Measurements from ENCODE around the gene NAT8L. TPM values are rescaled to one million over a fixed set of nuclear protein-coding genes. Genes with fewer than 3 reads are reported as not detected.
"Not testable (repeated sequence)": the region's sequence is repeated elsewhere in the genome, so short reads cannot be mapped to it uniquely, and the experiment has no call there.

The NAT8L gene, protein sequence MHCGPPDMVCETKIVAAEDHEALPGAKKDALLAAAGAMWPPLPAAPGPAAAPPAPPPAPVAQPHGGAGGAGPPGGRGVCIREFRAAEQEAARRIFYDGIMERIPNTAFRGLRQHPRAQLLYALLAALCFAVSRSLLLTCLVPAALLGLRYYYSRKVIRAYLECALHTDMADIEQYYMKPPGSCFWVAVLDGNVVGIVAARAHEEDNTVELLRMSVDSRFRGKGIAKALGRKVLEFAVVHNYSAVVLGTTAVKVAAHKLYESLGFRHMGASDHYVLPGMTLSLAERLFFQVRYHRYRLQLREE
- 4.8 and 5.5 TPM in 2 replicates for total RNA-seq (2014; rRNA removed; shearing (Covaris generic))

DNA sequence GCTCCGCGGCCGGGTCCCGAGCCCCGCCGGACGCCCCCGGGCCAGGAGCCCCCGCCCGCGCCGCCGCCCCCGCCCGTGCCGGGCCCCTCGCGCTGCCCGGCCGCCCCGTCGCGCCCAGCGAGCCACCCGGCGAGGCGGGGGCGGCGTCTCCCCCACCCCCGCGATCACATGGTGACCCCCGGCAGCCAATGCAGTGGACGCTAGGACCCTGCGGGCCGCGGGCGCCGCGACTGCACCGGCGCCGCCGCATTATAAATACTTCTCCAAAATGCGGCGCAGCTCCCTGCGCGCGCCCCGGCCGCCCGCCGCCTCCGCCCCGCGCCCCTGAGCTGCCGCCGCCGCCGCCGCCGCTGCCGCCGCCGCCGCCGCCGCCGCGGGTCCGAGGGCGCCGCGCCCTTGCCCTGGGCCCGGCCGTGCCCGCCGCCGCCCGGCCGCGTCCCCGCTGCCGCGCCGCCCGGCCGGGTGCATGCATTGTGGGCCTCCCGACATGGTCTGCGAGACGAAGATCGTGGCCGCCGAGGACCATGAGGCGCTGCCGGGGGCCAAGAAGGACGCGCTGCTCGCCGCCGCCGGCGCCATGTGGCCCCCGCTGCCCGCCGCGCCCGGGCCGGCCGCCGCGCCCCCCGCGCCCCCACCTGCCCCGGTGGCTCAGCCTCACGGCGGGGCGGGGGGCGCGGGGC is at the start of gene NAT8L:
Gene NAT8L, plus strand, starts transcription at position 282 of the 680 bp plus-strand sequence. Its CDS starts 185 bp downstream, at position 467.
- DNase-seq (ENCODE audit: low spot score), result peak; percentile 15

DNA sequence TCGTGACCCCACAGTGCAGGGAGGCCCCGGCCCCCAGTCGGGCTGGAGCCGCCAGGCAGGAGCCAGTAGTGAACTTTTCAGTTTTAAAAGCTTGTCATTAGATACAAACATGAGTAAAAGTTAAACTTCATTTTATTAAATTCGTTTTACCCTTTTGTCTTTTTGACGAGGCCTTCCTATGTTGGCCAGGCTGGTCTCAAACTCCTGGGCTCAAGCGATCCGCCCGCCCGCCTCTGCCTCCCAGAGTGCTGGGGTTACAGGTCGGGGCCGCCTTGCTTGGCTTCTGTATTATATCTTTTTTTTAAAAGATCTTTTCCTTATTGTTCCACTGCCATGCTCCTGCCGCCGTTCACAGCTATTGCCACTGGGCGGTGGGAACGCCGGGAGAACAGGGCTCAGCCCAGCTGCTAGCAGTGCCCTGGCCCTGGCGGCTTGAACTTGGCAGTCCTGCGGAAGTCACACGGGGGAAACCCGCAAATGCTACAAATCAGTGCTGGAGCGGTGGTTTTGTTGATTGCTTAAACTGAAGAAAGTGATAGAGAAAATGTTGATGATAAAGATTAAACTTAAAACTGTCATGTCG is 49.4 kb upstream of the NAT8L start:
- peak; percentile 36 for DNase-seq (ENCODE audit: low spot score)

DNA sequence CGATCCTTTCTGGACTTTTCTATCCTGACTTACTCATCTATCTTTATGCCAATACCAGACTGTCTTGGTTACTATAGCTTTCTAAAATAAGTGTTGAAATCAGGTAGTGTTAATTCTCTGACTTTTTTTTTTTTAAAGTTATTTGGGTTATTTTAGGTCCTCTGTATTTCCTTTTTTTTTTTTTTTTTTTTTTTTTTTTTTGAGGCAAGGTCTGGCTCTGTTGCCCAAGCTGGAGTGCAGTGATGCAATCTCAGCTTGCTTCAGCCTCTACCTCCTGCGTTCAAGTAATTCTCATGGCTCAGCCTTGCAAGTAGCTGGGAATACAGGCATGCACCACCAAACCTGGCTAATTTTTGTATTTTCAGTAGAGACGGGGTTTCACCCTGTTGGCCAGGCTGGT is 47.5 kb upstream of the NAT8L start:
- DNase-seq (ENCODE audit: low spot score), result no peak

DNA sequence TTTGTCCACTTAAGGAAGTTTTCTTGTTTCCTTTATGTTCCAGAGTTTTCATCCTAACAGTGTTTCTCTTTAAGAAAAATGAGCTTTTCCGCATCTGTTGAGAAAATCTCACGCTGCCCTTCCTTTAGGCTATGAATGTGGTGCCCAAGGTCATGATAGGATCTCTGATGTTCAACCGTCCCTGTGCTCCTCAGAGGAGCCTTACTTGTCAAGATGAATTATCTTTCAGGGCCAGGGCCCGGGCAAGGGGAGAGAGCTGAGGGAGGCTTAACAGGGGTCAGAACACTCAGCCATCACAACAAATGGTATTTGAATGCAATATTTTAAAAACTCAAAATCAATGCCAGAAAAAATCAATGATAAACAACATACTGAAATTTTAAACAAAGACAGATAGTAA is 44.1 kb upstream of the NAT8L start:
- no peak for DNase-seq (ENCODE audit: low spot score)

DNA sequence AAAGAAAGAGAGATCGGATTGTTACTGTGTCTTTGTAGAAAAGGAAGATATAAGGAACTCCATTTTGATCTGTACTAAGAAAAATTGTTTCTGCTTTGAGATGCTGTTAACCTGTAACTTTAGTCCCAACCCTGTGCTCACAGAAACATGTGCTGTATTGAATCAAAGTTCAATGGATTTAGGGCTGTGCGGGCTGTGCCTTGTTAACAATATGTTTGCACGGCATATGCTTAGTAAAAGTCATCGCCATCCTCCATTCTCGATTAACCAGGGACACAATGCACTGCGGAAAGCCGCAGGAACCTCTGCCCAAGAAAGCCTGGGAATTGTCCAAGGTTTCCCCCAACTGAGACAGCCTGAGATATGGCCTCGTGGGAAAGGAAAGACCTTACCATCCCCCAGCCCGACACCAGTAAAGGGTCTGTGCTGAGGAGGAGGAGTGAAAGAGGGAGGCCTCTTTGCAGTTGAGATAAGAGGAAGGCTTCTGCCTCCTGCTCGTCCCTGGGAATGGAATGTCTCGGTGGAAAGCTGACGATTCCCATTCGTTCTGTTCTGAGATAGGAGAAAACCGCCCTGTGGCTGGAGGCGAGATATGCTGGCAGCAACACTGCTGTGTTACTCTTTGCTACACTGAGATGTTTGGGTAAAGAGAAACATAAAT is 37.6 kb upstream of the NAT8L start:
- not testable (repeated sequence) for DNase-seq (ENCODE audit: low spot score)

DNA sequence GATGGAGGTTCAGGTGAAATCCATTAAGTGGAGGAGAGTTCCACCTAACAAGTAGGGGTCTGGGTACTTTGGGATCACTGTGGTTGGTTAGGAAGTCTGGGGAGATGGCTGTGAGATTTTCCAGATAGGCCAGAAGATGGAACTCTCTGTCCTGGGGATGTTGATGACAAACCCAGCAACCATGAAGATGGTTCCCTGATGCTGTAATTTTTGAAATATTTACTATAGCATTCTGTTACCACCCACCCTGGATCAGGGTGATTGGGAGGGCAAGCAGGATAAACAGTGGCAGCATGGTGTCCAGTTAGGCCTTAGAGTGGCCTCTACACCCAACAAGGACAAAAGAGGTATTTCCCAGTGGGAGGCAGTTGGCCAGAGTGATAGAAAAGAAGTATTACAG is 34.4 kb upstream of the NAT8L start:
- no peak for DNase-seq (ENCODE audit: low spot score)

DNA sequence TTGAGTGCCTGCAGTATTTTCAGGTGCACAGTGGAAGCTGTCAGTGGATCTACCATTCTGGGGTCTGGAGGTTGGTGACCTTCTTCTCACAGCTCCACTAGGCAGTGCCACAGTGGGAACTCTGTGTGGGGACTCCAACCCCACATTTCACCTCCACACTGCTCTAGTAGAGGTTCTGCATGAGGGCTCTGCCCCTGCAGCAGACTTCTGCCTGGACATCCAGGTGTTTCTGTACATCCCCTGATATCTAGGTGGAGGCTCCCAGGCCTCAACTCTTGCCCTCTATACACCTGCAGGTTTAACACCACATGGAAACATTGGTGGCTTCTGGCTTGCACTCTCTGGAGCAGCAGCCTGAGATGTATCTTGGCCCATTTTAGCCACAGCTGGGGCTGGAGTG is 33.3 kb upstream of the NAT8L start:
- DNase-seq (ENCODE audit: low spot score), result no peak

DNA sequence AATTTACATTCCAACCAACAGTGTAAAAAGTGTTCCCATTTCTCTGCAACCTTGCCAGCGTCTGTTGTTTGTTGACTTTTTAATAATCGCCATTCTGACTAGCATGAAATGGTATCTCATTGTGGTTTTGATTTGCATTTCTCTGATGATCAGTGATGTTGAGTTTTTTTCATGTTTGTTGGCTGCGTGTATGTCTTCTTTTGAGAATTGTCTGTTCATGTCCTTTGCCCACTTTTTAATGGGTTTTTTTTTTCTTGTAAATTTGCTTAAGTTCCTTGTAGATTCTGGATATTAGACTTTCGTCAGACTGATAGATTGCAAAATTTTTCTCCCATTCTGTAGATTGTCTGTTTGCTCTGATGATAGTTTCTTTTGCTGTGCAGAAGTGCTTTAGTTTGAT is 32.0 kb upstream of the NAT8L start:
- not testable (repeated sequence) for DNase-seq (ENCODE audit: low spot score)

DNA sequence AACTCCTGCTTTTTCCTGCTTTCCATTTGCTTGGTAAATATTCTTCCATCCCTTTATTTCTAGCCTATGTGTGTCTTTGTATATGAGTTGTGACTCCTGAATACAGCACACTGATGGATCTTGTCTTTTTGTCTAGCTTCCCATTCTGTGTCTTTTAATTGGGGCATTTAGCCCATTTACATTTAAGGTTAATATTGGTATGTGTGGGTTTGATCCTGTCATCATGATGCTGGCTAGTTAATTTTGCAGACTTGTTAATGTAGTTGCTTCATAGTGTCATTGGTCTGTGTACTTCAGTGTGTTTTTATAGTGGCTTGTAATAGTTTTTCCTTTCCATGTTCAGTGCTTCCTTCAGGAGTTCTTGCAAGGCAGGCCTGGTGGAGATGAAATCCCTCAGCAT is 28.0 kb upstream of the NAT8L start:
- not testable (repeated sequence) for DNase-seq (ENCODE audit: low spot score)

DNA sequence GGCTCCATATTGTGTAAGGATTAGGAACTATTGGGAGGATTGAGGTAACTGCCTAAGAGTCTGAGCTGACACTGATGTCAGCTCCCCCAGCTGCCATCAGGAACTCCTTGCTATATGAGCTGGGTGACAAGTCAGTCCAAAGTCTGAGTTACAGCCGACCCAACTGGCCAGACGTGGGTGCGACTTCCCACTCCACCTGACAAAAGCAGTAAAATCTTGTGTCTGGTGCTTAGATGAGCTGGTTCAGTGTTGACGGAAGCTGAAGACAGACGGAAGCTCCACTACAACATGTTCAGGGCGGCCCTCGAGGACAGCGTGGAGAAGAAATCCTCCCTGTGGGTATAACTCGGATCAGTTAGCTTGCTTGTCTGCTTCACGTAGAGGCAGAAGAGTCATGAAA is 22.8 kb upstream of the NAT8L start:
- no peak for DNase-seq (ENCODE audit: low spot score)

DNA sequence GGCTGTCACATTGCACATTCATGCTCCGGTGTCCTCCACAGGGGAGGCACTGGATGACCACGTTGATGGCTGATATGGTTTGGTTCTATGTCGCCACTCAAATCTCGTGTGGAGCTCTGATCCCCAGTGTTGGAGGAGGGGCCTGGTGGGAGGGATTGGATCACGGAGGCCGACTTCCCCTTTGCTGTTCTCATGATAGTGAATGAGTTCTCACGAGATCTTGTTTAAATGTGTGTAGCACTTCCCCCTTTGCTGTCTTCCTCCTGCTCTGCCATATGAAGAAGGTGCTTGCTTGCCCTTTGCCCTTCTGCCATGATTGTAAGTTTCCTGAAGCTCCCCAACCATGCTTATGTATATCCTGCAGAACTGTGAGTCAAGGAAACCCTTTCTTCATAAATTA is 22.3 kb upstream of the NAT8L start:
- no peak for DNase-seq (ENCODE audit: low spot score)

DNA sequence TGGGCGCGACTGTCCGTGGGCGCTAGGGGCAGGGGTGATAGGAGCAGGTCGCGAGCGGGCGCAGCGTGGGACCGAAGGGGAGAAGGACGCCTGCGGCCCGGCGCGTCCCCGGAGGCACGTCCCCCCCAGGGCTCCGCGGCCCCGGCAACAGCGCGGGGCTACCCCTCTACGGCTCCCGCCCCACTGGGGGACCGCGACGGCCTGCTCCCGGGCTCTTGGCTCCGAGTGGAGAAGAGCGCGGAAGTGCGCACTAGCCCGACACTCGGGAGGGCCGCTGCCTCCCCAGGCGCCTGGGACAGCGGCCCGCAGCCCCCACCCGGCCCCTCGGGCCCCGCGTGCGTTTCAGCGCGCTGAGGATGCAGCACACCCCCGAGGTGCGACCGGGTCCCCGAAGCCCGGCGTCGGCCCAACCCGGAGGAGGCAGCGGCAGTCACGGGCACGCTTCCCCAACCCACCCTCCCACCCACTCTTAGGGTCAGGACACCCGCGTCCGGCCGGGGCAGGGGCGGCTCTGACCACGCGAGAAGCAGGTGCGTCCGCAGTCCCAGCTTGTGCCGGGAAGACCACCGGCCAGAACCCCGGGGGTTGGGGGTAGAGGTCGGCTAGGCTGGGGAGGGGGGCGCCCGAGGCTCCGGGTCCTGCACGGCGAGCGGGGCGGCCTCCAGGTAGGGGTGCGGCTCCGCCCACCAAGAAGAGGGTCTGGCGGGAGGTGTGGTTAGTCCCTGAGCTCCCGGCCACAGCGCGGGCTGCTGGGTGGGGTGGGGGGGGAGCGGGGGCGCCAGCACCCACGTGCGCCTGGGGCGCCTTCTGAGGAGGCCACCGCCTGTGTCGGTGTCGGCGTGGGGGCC is 18.5 kb upstream of the NAT8L start:
- DNase-seq (ENCODE audit: low spot score), result no peak

DNA sequence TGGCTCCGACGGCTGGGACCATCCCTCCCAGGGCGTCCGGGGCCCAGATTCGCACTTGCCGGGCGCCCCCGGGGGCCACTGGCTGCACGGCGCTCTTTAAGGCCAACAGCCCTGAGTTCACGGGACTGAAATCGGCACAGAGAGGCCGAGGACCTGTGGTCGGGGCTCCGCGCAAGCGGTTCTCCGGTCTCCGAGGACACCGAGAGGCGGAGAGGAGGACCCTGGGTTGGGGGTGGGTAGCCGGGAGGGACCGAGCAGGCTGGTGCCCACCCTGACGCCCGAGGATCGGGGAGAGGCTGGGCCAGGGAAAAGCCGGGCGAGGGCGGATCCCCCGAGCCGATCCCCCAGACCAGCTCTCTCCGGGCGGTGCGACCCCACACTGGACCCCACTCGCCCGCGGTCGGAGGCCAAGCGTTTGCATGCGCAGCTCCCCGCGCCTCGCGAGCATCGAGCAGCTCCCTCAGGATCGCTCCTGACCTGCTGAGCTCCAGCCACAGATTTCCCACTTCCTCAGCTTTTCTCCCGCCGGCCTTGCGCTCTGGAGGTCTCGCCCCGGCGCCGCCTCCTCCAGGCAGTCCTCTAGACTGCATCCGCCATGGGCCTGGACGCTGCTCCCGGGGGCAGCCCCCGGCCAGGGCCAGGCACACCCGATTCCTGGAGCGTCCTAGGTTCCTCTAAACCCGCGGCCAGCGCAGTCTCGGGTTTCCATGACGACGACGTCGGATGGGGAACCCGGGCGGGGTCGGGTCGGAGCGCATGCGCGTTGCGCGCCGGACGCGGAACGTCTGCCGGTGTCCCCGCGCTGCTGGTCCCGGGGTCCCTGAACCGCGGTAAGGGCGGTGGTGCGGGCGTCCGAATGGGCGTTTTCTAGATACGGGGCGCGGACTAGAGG is 17.6 kb upstream of the NAT8L start:
- DNase-seq (ENCODE audit: low spot score), result peak; percentile 56

DNA sequence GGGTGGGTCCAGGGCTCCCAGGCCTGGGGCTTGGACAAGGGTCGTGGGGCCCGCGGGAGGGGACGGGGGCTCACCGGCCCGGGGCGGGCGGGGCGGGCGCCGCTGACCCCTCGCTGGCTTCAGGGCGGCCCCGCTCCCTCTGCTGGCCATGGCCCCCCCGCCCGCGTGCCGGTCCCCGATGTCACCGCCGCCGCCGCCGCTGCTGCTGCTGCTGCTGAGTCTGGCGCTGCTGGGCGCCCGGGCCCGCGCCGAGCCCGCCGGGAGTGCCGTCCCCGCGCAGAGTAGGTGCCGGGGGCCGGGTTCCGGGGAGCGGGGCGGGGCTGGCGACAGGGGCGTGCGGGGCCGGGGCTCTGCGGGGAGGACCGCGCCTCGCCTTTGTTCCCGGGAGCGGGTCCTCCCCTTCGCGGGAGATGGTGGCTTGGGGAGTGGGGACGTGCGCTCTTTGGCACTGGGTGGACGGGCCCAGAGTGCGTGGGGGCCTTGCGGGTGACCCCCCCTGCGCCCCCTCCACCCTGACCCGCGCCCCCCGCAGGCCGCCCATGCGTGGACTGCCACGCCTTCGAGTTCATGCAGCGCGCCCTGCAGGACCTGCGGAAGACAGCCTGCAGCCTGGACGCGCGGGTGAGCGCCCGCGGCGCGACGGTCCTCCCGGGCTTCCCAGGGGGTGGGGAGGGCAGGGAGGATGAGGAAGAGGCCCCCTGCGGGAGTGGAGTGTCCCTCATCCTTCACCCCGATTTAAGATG is 16.8 kb upstream of the NAT8L start:
- DNase-seq (ENCODE audit: low spot score), result no peak

DNA sequence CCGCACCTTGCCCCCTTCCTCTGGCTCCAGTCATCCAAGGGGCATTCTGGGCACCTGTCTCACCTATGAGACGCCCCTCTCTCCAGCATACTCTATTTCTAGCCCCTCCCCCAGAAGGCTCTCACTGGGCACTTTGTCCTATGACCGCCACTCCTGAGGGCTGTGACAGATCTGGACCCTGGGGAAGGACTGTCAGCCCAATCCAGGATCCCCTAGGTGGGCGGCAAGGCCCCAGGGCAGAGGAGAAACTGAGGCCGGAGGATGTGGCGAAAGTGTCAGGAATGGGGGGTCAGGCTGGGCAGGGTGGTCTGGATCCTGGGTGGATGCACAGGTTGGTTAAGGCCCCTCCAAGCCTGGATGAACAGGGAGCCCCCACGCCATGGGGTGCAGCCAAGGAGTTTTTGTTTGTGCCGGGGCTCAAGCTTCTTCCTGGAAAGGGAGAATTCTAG is 16.2 kb upstream of the NAT8L start:
- no peak for DNase-seq (ENCODE audit: low spot score)

DNA sequence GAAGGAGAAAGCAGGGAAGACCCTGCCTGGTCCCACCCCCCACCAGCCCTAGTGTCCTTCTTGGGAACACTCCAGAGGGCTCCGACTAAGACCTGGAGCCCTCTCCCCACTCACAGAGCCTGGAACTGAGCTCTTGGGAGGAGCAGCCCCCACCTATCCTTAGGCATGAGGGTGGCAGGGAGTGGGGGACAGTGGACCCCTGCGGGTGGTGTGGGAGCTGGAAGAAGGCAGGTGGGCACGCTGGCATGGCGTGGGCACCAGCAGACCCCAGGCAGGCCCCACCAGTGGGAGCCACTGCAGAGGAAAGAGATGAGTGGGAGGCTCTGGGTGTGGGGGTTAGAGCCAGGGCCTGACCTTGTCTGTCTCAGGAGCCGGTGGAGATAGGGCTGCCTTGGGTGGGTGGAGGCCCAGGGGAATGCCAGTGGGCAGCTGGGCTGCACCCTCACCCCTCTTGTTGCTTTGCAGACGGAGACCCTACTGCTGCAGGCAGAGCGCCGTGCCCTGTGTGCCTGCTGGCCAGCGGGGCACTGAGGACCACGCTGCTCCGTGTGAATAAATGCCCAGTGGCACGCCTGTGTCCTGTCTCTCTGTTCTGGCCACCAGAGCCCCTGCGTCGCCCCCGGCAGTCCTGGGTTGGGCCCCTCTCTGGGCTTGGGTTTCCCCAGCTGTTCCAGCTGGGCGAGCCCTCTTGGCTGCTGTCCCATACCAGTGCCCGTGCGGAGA is 15.6 kb upstream of the NAT8L start:
- DNase-seq (ENCODE audit: low spot score), result no peak

DNA sequence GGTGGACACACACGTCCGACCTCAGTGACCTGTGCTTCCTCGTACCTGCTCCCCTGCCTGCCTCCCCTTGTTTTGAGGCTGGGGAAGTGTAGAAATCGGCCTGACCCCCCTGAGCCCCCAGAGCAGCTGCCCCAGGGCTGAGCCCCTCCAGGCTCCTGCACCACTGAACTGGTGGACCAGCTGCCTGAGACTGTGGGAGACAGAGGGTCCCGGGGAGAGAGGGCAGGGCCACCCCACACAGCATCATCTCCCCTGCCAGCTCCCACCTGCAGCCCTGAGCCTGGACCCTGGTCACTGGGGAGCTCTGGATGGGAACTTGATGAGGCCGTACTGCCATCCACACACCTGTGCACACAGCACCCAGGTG is 15.0 kb upstream of the NAT8L start:
- DNase-seq (ENCODE audit: low spot score), result no peak

DNA sequence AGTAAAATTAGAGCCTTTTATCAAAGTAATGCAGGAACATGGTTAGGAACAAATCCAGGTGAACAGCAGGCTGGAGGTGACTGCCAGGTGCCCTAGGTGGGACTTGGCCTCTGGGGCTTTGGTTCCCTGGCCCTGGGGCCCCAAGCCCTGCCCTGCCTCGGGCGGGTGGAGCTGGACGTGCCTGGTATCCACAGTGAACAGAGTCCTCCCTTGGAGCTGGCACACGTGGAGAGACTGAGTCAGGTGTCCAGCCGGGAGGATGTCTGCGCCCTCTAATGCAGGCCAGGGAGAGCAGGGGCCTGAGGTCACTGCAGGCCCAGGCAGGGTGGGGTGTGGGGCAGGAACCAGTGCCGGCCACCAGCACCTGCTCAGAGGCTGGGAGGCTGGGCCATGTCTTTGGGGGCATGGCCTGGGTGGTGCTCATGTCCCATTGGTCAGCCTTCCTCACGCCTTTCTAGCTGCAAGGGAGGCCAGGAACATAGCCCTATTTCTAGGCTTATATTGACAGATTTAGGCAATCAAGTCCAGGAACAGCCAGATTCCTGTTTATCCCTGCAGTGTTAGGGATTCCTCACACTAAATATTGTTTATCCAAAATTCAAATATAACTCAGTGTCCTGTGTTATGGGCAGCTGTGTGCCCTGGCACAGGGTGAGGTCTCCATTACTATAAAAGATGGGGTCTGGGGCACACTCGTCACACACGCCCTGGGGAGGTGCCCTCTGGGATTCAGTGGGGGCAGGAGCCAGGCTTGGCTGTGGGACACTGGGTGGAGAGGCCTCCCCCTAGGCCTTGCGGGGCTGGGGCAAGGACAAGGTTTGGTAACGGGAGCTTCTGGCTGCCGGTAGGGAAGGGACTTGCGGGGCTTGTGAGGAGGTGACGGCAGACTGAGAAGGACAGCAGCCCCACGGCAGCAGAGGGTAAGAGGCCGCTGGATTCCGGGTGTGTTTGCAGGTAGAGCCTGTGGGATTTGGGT is 14.3 kb upstream of the NAT8L start:
- DNase-seq (ENCODE audit: low spot score), result no peak
